ENCODE results near the gene PHF8.

The PHF8 gene

GRCh38 chrX:54087661-54088060, 43.4 kb upstream of the PHF8 start:
- H3K36me3 ChIP-seq (ENCODE audit: control insufficient read depth, insufficient read depth, low read length): no peaks in the 10 kb centered on the region; the same call in 1 of the 2 replicates
- H3K4me3 ChIP-seq (replicated peaks; ENCODE audit: low read depth, low read length): no peak overlapping the region
- H3K27me3 ChIP-seq (replicated peaks; ENCODE audit: control insufficient read depth, insufficient read depth, low read length): no peaks in the 10 kb centered on the region
- DNase-seq (ENCODE audit: extremely low read depth, insufficient read length): no peak
- no peak for TF ChIP-seq CTCF (IDR thresholded peaks at IDR 0.05; ENCODE audit: insufficient read depth, low read length, poor library complexity, severe bottlenecking)

- Histone ChIP-seq H3K27me3 (replicated peaks; ENCODE audit: control insufficient read depth, insufficient read depth, low read length) (no peaks in the 10 kb centered on the region), H3K36me3 (ENCODE audit: control insufficient read depth, insufficient read depth, low read length) (no peaks in the 10 kb centered on the region; the same call in 1 of the 2 replicates), H3K4me3 (replicated peaks; ENCODE audit: low read depth, low read length) (no peak overlapping the region)
- DNase-seq (ENCODE audit: extremely low read depth, insufficient read length): no peak
- no peak for TF ChIP-seq CTCF (IDR thresholded peaks at IDR 0.05; ENCODE audit: insufficient read depth, low read length, poor library complexity, severe bottlenecking)
Measured at GRCh38 chrX:54085666-54086065, 41.4 kb upstream of the PHF8 start.

- DNase-seq (ENCODE audit: extremely low read depth, insufficient read length): no peak
- H3K4me3 ChIP-seq (replicated peaks; ENCODE audit: low read depth, low read length): no peak overlapping the region
- no peaks in the 10 kb centered on the region for H3K27me3 ChIP-seq (replicated peaks; ENCODE audit: control insufficient read depth, insufficient read depth, low read length)
- no peak for TF ChIP-seq CTCF (IDR thresholded peaks at IDR 0.05; ENCODE audit: insufficient read depth, low read length, poor library complexity, severe bottlenecking)
- H3K36me3 ChIP-seq (ENCODE audit: control insufficient read depth, insufficient read depth, low read length): no peaks in the 10 kb centered on the region
Measured at GRCh38 chrX:54076903-54077302, 32.6 kb upstream of the PHF8 start.

- DNase-seq (ENCODE audit: extremely low read depth, insufficient read length): no peak
- TF ChIP-seq CTCF (IDR thresholded peaks at IDR 0.05; ENCODE audit: insufficient read depth, low read length, poor library complexity, severe bottlenecking): no peak
- Histone ChIP-seq H3K4me3 (replicated peaks; ENCODE audit: low read depth, low read length) (no peak overlapping the region), H3K27me3 (replicated peaks; ENCODE audit: control insufficient read depth, insufficient read depth, low read length) (no peaks in the 10 kb centered on the region), H3K36me3 (ENCODE audit: control insufficient read depth, insufficient read depth, low read length) (no peaks in the 10 kb centered on the region)
Measured at GRCh38 chrX:54074826-54075225, 30.6 kb upstream of the PHF8 start.

- H3K4me3 ChIP-seq (replicated peaks; ENCODE audit: low read depth, low read length): no peak overlapping the region
- no peak for DNase-seq (ENCODE audit: extremely low read depth, insufficient read length)
- H3K36me3 ChIP-seq (ENCODE audit: control insufficient read depth, insufficient read depth, low read length): no peaks in the 10 kb centered on the region
- H3K27me3 ChIP-seq (replicated peaks; ENCODE audit: control insufficient read depth, insufficient read depth, low read length): no peaks in the 10 kb centered on the region
- no peak for TF ChIP-seq CTCF (IDR thresholded peaks at IDR 0.05; ENCODE audit: insufficient read depth, low read length, poor library complexity, severe bottlenecking)
Measured at GRCh38 chrX:54067766-54068165, 23.5 kb upstream of the PHF8 start.

GRCh38 chrX:54066841-54067240, 22.6 kb upstream of the PHF8 start:
- no peaks in the 10 kb centered on the region for H3K27me3 ChIP-seq (replicated peaks; ENCODE audit: control insufficient read depth, insufficient read depth, low read length)
- TF ChIP-seq CTCF (IDR thresholded peaks at IDR 0.05; ENCODE audit: insufficient read depth, low read length, poor library complexity, severe bottlenecking): no peak
- no peak for DNase-seq (ENCODE audit: extremely low read depth, insufficient read length)
- no peak overlapping the region for H3K4me3 ChIP-seq (replicated peaks; ENCODE audit: low read depth, low read length)
- H3K36me3 ChIP-seq (ENCODE audit: control insufficient read depth, insufficient read depth, low read length): no peaks in the 10 kb centered on the region

All from GM06990 (cell line).